Head of caudate nucleus (tissue), 42 donors: ENCODE measurements around the gene ACACA.

Source experiments
- DNase-seq, 42 donors: peaks; one replicate each; pipeline versions ENCODE4 v3.0.0 to v3.0.0-alpha.2; 2020 to 2021; ENCODE audit warnings: mixed read lengths in 7 of 42
- intact Hi-C: fragments of 100-400 bp; cut with DNase I; formaldehyde crosslinking; loops from one replicate; pipeline ENCODE4 v1.15.0; 2022

The ACACA gene

GRCh38 chr17:37261286-37261685, 145.3 kb downstream of the ACACA start:
- DNase-seq: no peak
- intact Hi-C loops: no loop called here

- intact Hi-C loops: no loop called here
These were observed 147.5 kb downstream of the ACACA start for GRCh38 chr17:37259030-37259735.

DNA sequence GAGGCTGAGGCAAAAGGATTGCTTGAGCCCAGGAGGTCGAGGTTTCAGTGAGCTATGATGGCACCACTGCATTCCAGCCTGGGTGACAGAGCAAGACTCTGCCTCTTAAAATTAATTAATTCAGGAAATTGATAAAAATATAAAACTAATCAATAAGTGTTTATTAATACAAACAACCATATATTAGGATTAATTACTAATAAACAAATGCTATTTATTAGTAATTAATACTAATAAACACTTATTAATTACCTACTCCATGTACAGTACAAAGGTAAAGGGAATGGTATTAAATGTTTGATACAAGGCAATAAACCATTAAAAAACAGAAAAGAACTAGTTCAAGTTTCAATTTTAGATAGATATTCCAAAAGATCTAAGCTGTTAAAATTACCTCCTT, 150.0 kb downstream of the ACACA start:
- DNase-seq: no peak
- intact Hi-C loops: no loop called here

More at GRCh38 chr17:37259030-37259735, 147.5 kb downstream of the ACACA start:
- DNase-seq: no peak

DNA sequence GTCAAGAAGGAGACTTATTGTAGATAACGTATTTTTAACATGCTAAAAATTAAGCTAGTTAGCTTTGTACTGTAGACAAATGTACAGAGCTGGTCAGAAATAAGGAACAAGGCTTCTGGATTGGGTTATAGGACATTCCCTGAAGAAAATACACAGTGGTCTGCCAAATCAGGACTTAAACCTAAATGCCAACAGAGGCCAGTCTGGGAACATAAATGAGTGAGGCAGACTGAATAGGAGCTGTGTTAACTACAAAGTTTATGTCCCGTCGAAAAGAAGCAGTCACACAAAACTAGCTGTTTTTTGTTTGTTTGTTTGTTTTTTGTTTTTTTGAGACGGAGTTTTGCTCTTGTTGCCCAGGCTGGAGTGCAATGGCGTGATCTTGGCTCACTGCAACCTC, 151.2 kb downstream of the ACACA start:
- DNase-seq: peak in 1 of 42 donors; percentile 16
- intact Hi-C loops: no loop called here

- intact Hi-C loops: no loop called here
- no peak for DNase-seq
These were observed 158.8 kb downstream of the ACACA start for GRCh38 chr17:37247825-37248224.

GRCh38 chr17:37246085-37246484, 160.6 kb downstream of the ACACA start:
- intact Hi-C loops: no loop called here
- DNase-seq: no peak

GRCh38 chr17:37240381-37240780, 166.3 kb downstream of the ACACA start:
- intact Hi-C loops: no loop called here
- no peak for DNase-seq

DNA sequence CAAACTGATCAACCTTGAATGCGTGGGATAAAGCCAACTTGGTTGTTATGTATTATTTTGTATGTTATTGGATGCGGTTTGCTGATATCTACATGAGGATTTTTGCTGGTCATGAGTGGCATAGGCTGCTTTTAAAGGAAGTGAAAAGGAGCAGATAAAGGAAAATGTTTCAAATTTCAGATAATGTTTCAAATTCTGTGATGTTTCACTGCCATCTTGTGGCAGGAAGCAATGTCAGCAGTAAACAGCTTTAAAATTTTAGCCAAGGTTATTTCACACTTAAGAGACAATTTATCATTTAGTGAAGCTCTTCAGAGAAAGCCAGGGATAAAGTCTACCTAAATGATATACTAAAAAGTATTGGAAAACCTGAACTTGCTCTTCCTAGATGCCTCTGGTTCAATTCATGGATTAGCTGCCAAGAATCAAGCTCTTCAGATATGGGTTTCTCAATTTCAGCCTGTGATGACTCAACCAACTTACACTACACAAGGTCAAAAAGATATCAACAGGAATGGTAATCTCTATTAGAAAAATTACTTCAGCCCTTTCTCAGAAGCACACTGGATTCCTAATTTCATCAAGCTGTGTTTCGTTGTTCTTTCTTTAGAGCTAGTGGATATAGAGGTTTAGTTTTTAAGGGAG, 166.8 kb downstream of the ACACA start:
- no peak for DNase-seq
- intact Hi-C loops: loop anchor here (10.0 kb wide), 1 partner anchor 605 kb away; no protein-coding TSS in a partner anchor

DNA sequence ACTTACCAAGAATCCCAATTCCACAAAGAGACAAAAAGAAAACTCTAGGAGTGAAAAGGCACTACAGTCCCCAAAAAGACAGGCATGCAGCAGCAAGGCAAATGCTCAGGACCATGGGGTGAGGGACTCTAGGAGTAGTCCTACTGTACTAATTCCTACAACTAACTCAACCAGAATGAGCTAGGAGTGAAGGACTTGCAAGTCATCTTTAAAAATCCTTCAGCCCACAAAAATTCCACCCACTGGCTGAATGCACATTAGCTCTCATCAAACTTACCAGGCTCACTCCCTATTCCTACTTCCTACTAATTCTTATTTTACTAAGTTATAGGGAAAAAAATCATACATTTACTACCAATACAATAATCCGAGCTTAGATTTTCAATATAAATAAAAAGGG, 172.5 kb downstream of the ACACA start:
- DNase-seq: peak in 3 of 42 donors; percentile 17 to 42 (median 27)
- intact Hi-C loops: loop anchor here (10.0 kb wide), 1 partner anchor 599 kb away; no protein-coding TSS in a partner anchor

DNA sequence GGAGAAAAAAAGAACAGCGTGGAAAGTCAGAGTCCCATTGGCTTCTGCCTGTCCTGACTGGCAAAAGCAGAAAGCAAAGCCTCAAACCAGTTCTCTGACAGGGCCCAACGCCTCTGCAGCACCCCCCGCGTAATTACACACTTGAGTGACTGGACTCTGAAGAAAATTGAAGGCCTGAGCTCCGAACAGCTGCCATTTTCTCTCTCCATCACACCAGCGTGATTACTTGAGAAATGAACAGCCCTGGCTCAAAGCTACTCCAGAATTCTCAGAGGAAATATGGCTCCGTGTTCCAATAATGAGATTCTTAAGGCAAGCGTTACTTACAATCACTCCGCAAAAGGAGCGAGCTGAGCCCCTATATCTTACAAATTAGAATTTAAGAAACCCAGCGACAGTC, 173.6 kb downstream of the ACACA start:
- DNase-seq: no peak
- intact Hi-C loops: loop anchor here (10.0 kb wide), 1 partner anchor 598 kb away; no protein-coding TSS in a partner anchor

DNA sequence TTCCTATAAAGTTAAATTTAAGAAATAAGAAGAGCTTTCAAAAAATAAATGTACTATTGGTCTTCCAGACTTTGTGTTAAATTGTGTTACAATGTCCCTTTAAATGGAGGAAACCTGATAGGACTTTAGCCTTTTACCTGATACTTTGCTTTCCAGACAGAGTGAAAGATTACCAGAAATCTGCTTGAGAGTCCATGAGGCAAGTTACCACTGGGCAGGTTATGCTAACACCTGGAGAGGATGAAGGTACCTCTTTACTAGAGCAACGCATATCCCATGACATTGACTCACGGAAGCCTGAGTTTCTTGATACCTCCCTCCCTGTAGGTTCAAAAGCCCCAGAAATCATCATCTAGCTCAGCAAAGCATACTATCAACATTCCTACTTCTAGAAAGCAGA, 174.7 kb downstream of the ACACA start:
- DNase-seq: no peak
- intact Hi-C loops: loop anchor here (10.0 kb wide), 1 partner anchor 597 kb away; no protein-coding TSS in a partner anchor

GRCh38 chr17:37230633-37231032, 176.0 kb downstream of the ACACA start:
- intact Hi-C loops: loop anchor here (10.0 kb wide), 1 partner anchor 596 kb away; no protein-coding TSS in a partner anchor
- no peak for DNase-seq

- DNase-seq: no peak
- intact Hi-C loops: no loop called here
These were observed 181.2 kb downstream of the ACACA start for GRCh38 chr17:37225465-37225864.

DNA sequence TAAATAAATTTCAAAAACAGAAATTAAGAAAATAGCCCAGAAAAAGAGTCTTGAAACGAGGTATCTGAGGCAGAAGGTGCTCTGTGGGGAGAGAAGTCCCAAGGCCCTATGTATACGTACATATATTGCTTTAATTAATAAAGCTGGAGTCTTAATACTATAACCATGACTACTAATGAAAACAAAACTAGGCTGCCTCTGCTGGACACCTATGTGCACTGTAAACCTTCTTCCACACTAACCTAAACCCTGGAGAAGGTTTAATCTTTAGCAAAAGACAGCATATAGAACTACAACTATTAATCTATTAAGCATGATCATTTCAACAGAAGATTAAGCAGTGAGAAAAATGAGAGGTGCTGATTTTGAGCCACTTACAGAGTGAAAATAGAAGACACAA, 184.8 kb downstream of the ACACA start:
- intact Hi-C loops: no loop called here
- no peak for DNase-seq

GRCh38 chr17:37220607-37220953, 186.1 kb downstream of the ACACA start:
- peak in 41 of 42 donors; percentile 21 to 83 (median 62) for DNase-seq
- intact Hi-C loops: no loop called here

DNA sequence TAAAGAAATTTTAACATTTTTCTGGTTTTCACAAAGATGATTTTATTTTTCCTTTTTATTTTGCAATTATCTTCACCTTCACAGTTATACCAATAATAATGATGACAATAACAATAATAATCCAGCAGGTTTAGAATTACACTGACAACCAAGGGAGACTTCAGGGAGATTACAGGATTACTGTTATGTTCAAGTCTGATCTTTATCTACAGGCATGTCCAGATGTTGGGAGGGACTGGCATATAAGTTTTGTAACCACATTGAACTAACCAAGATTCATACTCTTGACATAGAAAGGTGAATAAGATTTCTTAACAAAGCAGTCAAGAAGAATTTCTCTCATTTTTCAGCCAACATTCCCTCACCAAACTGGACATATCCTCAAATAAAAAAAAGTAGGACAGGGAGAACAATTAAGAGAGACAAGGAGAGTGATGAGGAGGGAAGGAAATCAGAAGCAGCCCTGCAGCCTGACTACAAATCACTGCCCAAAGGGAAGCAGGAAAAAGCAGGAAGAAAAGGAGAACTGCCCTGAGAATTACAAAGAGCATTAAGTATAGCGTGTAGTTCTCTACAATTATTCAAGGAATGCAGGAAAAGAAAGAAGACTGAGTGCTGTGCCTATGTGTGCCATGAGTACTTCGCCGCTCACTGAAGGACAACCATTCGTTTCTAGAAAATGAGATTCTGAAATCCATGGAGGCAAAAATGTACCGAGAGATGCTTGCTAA, 186.6 kb downstream of the ACACA start:
- no peak for DNase-seq
- intact Hi-C loops: no loop called here

- intact Hi-C loops: no loop called here
These were observed 187.8 kb downstream of the ACACA start for GRCh38 chr17:37218849-37219248.

DNA sequence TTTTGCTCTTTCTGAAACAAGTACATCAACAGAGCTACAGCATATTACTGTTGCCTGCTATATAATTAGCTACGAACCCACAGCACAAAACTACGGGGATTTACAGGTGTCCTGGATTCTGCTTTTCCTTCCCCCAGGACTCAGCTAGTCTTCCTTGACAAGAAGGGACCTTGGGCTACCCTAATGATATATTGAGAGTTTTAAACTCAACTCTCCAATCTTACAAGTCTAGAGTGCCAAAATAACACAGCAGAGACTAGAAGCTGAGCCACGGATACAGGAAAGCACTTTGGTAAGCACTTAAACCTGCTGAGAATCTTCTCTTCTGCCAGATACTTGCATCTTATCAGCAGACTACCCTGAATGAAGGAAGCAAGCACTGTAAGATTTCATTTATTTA, 192.2 kb downstream of the ACACA start:
- intact Hi-C loops: no loop called here
- DNase-seq: no peak

More at GRCh38 chr17:37218849-37219248, 187.8 kb downstream of the ACACA start:
- no peak for DNase-seq

- DNase-seq: no peak
- intact Hi-C loops: no loop called here
These were observed 192.7 kb downstream of the ACACA start for GRCh38 chr17:37213927-37214326.

DNA sequence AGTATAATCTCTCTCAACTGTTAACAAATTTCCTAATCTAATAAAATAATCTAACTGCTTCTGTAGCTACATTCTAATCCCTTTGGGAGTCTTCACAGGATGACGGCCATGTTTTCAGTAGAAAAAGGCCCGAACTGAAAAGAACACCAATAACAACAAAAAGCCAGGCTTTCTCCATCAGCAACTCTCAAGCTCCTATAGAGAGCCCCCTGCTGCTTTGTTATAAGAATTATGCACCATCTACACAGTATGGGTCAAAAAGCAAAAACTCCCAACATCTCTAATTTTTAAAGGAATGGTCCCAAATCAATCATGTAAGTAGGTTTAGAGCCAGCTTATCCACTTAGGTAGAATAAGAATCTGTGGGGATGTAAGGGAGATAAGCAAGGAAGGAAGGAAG, 194.5 kb downstream of the ACACA start:
- intact Hi-C loops: no loop called here
- no peak for DNase-seq
